Measurements from ENCODE around the gene BCKDHA. TPM values are rescaled to one million over a fixed set of nuclear protein-coding genes. Genes with fewer than 3 reads are reported as not detected.
"Not testable (repeated sequence)": the region's sequence is repeated elsewhere in the genome, so short reads cannot be mapped to it uniquely, and the experiment has no call there.

Gene BCKDHA
- total RNA-seq, 2 experiments from 2014 or later: 16.8 to 66.4 TPM

- CTCF ChIA-PET (ENCODE audit: unreplicated experiment): interaction anchor here (1.0 kb wide), 1 partner anchor 14 kb away, joined by 3 read pairs; the partner anchor contains the start of gene B9D2
- Histone ChIP-seq H3K27ac (ENCODE audit: low read depth, low read length, poor library complexity, severe bottlenecking) (peak overlapping the region; percentile 13), H2AFZ (ENCODE audit: low read length) (no peak overlapping the region), H3K4me3 (ENCODE audit: low read depth, low read length, poor library complexity, severe bottlenecking) (no peak overlapping the region), H3K9me3 (ENCODE audit: low read length) (no peaks in the 10 kb centered on the region), H4K20me1 (ENCODE audit: insufficient read depth, low read length) (no peaks in the 10 kb centered on the region), H3K4me1 (ENCODE audit: insufficient read depth, low read length, poor library complexity, severe bottlenecking) (peaks cover 13% of the 10 kb centered on the region), H3K79me2 (ENCODE audit: insufficient read depth, low read depth, low read length) (no peaks in the 10 kb centered on the region), H3K4me2 (ENCODE audit: low read length) (peak overlapping the region; percentile 6), H3K9me2 (ENCODE audit: insufficient read depth, low read length) (no peaks in the 10 kb centered on the region), H3K36me3 (ENCODE audit: insufficient read depth, low read length) (no peaks in the 10 kb centered on the region)
- intact Hi-C loops (cut with micrococcal nuclease; ENCODE audit: unreplicated experiment): no loop called here
- POLR2A ChIA-PET: interaction anchor here (0.6 to 1.3 kb wide), 2 partner anchors 14 to 633 kb away, joined by 3 to 8 read pairs; partner anchors contain the start of gene B9D2
- TF ChIP-seq EZH2phosphoT487 (IDR thresholded peaks at IDR 0.05; ENCODE audit: borderline replicate concordance, low read depth, low read length): no peak
- TF ChIP-seq, protein P1, sequence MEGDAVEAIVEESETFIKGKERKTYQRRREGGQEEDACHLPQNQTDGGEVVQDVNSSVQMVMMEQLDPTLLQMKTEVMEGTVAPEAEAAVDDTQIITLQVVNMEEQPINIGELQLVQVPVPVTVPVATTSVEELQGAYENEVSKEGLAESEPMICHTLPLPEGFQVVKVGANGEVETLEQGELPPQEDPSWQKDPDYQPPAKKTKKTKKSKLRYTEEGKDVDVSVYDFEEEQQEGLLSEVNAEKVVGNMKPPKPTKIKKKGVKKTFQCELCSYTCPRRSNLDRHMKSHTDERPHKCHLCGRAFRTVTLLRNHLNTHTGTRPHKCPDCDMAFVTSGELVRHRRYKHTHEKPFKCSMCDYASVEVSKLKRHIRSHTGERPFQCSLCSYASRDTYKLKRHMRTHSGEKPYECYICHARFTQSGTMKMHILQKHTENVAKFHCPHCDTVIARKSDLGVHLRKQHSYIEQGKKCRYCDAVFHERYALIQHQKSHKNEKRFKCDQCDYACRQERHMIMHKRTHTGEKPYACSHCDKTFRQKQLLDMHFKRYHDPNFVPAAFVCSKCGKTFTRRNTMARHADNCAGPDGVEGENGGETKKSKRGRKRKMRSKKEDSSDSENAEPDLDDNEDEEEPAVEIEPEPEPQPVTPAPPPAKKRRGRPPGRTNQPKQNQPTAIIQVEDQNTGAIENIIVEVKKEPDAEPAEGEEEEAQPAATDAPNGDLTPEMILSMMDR (conservative IDR thresholded peaks at IDR 0.05; ENCODE audit: low read length): peak; percentile 57
- peak; percentile 57 for DNase-seq (ENCODE audit: low spot score)
- no TSS peak for BruUV-seq (replicated peaks)
Observed at GRCh38 chr19:41377977-41378709, 19.5 kb upstream of the BCKDHA start.

- intact Hi-C loops (cut with micrococcal nuclease; ENCODE audit: unreplicated experiment); BruUV-seq (replicated peaks); H3K9me2 ChIP-seq (ENCODE audit: insufficient read depth, low read length); H3K27ac ChIP-seq (ENCODE audit: low read depth, low read length, poor library complexity, severe bottlenecking); H3K4me3 ChIP-seq (ENCODE audit: low read depth, low read length, poor library complexity, severe bottlenecking); H3K4me2 ChIP-seq (ENCODE audit: low read length); CTCF ChIA-PET (ENCODE audit: unreplicated experiment); H3K79me2 ChIP-seq (ENCODE audit: insufficient read depth, low read depth, low read length); H3K9me3 ChIP-seq (ENCODE audit: low read length); H4K20me1 ChIP-seq (ENCODE audit: insufficient read depth, low read length); DNase-seq (ENCODE audit: low spot score); H2AFZ ChIP-seq (ENCODE audit: low read length): not testable (repeated sequence)
- peaks cover 13% of the 10 kb centered on the region for H3K4me1 ChIP-seq (ENCODE audit: insufficient read depth, low read length, poor library complexity, severe bottlenecking)
- POLR2A ChIA-PET: interaction anchor here (0.6 to 0.9 kb wide), 2 partner anchors 18 to 58 kb away, joined by 3 to 6 read pairs; partner anchors contain the start of gene B9D2
- H3K36me3 ChIP-seq (ENCODE audit: insufficient read depth, low read length): peaks cover 16% of the 10 kb centered on the region; the same call in 1 of the 2 replicates
Observed at GRCh38 chr19:41381536-41381935, 16.1 kb upstream of the BCKDHA start.

DNA sequence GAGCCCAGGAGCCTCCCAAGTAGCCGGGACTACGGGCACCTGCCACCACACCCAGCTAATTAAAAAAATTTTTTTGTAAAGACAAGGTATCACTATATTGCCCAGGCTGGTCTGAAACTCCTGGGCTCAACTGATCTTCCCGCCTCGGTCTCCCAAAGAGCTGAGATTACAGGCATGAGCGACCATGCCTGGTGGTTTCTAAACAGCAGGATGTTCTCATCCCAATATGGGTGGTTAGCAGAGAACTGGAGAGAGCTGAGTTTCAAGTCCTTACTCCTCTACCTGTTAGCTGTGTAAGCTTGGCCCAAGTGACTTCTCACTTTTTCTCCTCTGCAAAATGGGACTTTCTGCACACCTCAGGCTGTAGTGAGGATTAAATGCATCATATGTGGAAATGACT lies 13.3 kb upstream of the BCKDHA start:
- Histone ChIP-seq H3K4me3 (ENCODE audit: low read depth, low read length, poor library complexity, severe bottlenecking) (no peak overlapping the region), H3K36me3 (ENCODE audit: insufficient read depth, low read length) (peaks cover 37% of the 10 kb centered on the region), H3K4me2 (ENCODE audit: low read length) (no peak overlapping the region), H3K27ac (ENCODE audit: low read depth, low read length, poor library complexity, severe bottlenecking) (no peak overlapping the region), H4K20me1 (ENCODE audit: insufficient read depth, low read length) (no peaks in the 10 kb centered on the region), H3K79me2 (ENCODE audit: insufficient read depth, low read depth, low read length) (no peaks in the 10 kb centered on the region), H3K9me3 (ENCODE audit: low read length) (no peaks in the 10 kb centered on the region), H3K9me2 (ENCODE audit: insufficient read depth, low read length) (no peaks in the 10 kb centered on the region), H3K4me1 (ENCODE audit: insufficient read depth, low read length, poor library complexity, severe bottlenecking) (no peaks in the 10 kb centered on the region), H2AFZ (ENCODE audit: low read length) (no peak overlapping the region)
- intact Hi-C loops (cut with micrococcal nuclease; ENCODE audit: unreplicated experiment): no loop called here
- BruUV-seq (replicated peaks): no TSS peak
- DNase-seq (ENCODE audit: low spot score): no peak
- TF ChIP-seq, protein P1 (conservative IDR thresholded peaks at IDR 0.05; ENCODE audit: low read length): no peak
- no peak for TF ChIP-seq EZH2phosphoT487 (IDR thresholded peaks at IDR 0.05; ENCODE audit: borderline replicate concordance, low read depth, low read length)
- POLR2A ChIA-PET: interaction anchor here (1.0 kb wide), 1 partner anchor 9 kb away, joined by 4 read pairs; no protein-coding TSS in a partner anchor
- CTCF ChIA-PET (ENCODE audit: unreplicated experiment): no interaction called here

Data from OCI-LY7 (cell line).